NCI-H748 (cell line): ENCODE measurements around the gene MTA1.
A peak's percentile ranks its signal among the peaks of the same experiment; 100 is the strongest.

ENCODE experiments used
- DNase-seq: peaks from one replicate; lab custom pipeline; 2025; ENCODE audit not compliant: unreplicated experiment; lab: John Stamatoyannopoulos, UW

Gene MTA1

GRCh38 chr14:105422695-105423487, 3.3 kb downstream of the MTA1 start:
- no peak for DNase-seq

GRCh38 chr14:105423488-105424195, 4.0 kb downstream of the MTA1 start:
- DNase-seq, result no peak

GRCh38 chr14:105424861-105425260, 5.2 kb downstream of the MTA1 start:
- no peak for DNase-seq

- no peak for DNase-seq
These were observed 6.2 kb downstream of the MTA1 start for GRCh38 chr14:105425823-105426247.

- no peak for DNase-seq
These were observed 6.9 kb downstream of the MTA1 start for GRCh38 chr14:105426416-105427130.

- no peak for DNase-seq
These were observed 7.8 kb downstream of the MTA1 start for GRCh38 chr14:105427412-105427811.

- no peak for DNase-seq
These were observed 8.4 kb downstream of the MTA1 start for GRCh38 chr14:105427936-105428485.

- DNase-seq, result no peak
These were observed 10.4 kb downstream of the MTA1 start for GRCh38 chr14:105430042-105430441.

GRCh38 chr14:105430565-105430964, 10.9 kb downstream of the MTA1 start:
- DNase-seq, result no peak

- DNase-seq, result no peak
These were observed 11.6 kb downstream of the MTA1 start for GRCh38 chr14:105431256-105431655.

- no peak for DNase-seq
These were observed 13.0 kb downstream of the MTA1 start for GRCh38 chr14:105432657-105433056.

- no peak for DNase-seq
These were observed 13.6 kb downstream of the MTA1 start for GRCh38 chr14:105433161-105433605.

GRCh38 chr14:105436402-105436801, 16.8 kb downstream of the MTA1 start:
- DNase-seq, result no peak

GRCh38 chr14:105436891-105437722, 17.5 kb downstream of the MTA1 start:
- DNase-seq, result peak; percentile 100

- DNase-seq, result no peak
These were observed 18.3 kb downstream of the MTA1 start for GRCh38 chr14:105437723-105438500.

GRCh38 chr14:105439179-105439578, 19.6 kb downstream of the MTA1 start:
- no peak for DNase-seq

GRCh38 chr14:105439710-105440553, 20.3 kb downstream of the MTA1 start:
- DNase-seq, result peak; percentile 39

- no peak for DNase-seq
These were observed 20.9 kb downstream of the MTA1 start for GRCh38 chr14:105440554-105440900.

GRCh38 chr14:105440992-105441391, 21.4 kb downstream of the MTA1 start:
- DNase-seq, result no peak
